SK-N-SH (cell line): Measurements from ENCODE around the gene IFNLR1. TPM values are rescaled to one million over a fixed set of nuclear protein-coding genes. Genes with fewer than 3 reads are reported as not detected.

ENCODE experiments used
- CTCF ChIA-PET: fragments of 300-600, 350-600 bp; formaldehyde crosslinking; extraction: SDS; loops from one replicate; lab custom pipeline; 2021; lab: Yijun Ruan, JAX
- POLR2A ChIA-PET: fragments of 350-600 bp; sonication (Branson Sonifier 250); formaldehyde crosslinking; extraction: SDS; loops from one replicate; lab custom pipeline; 2020; ENCODE audit warnings: antibody characterized with exemption, inconsistent platforms; lab: Yijun Ruan, JAX
- DNase-seq: peaks from one replicate; pipeline ENCODE4 v3.0.0; 2012
- H2AFZ ChIP-seq: fragments of 200-600 bp; sonication (generic); 2 replicates; pipeline ENCODE4 v1.8.1; 2016; ENCODE audit warnings: antibody characterized with exemption, mild to moderate bottlenecking, low read depth
- H3F3A ChIP-seq: fragments of 200-600 bp; sonication (generic); replicated peaks from 2 replicates; pipeline ENCODE3; 2016; ENCODE audit warnings: antibody characterized with exemption, mild to moderate bottlenecking; ENCODE audit not compliant: insufficient read depth
- H3K27ac ChIP-seq, 2 experiments: fragments of 200-500 bp in 1 of 2; fragments of 200-600 bp in 1 of 2; sonication (Bioruptor generic) in 1 of 2; sonication (generic), shearing (Covaris generic) in 1 of 2; 2 replicates each; pipeline versions ENCODE4 v1.5.1 to v1.6.1; 2014 to 2016; ENCODE audit warnings: low read depth in 2 of 2, inconsistent platforms in 1 of 2, low read length in 1 of 2, mild to moderate bottlenecking in 1 of 2, mixed read lengths in 1 of 2
- H3K27me3 ChIP-seq: fragments of 200-600 bp; sonication (generic), shearing (Covaris generic); 2 replicates; pipeline ENCODE4 v1.6.1; 2016; ENCODE audit warnings: mixed run types; ENCODE audit not compliant: insufficient read depth
- H3K36me3 ChIP-seq, 2 experiments: fragments of 200-500 bp in 1 of 2; fragments of 200-600 bp in 1 of 2; sonication (Bioruptor generic) in 1 of 2; sonication (generic) in 1 of 2; replicated peaks in 1 of 2; 2 replicates each; pipeline versions ENCODE3 to v1.5.1; 2014 to 2016; ENCODE audit warnings: low read length in 1 of 2, mild to moderate bottlenecking in 1 of 2; ENCODE audit not compliant: insufficient read depth in 2 of 2, control insufficient read depth in 1 of 2
- H3K4me1 ChIP-seq, 2 experiments: fragments of 200-500 bp in 1 of 2; fragments of 200-600 bp in 1 of 2; sonication (Bioruptor generic) in 1 of 2; sonication (generic), shearing (Covaris generic) in 1 of 2; 2 replicates each; pipeline versions ENCODE4 v1.5.1 to v1.6.1; 2014 to 2016; ENCODE audit warnings: low read depth in 1 of 2, low read length in 1 of 2, mixed run types in 1 of 2; ENCODE audit not compliant: insufficient read depth in 2 of 2, control insufficient read depth in 1 of 2
- H3K4me2 ChIP-seq: fragments of 200-600 bp; sonication (generic), shearing (Covaris generic); 2 replicates; pipeline ENCODE4 v1.6.1; 2017; ENCODE audit warnings: mixed run types
- H3K4me3 ChIP-seq, 2 experiments: fragments of 200-500 bp in 1 of 2; fragments of 200-600 bp in 1 of 2; sonication (Bioruptor generic) in 1 of 2; sonication (generic), shearing (Covaris generic) in 1 of 2; 2 replicates each; pipeline versions ENCODE4 v1.5.1 to v1.8.1; 2014 to 2016; ENCODE audit warnings: low read depth in 2 of 2, inconsistent platforms in 1 of 2, low read length in 1 of 2, mild to moderate bottlenecking in 1 of 2, mixed read lengths in 1 of 2, moderate library complexity in 1 of 2
- H3K79me2 ChIP-seq: fragments of 200-600 bp; sonication (generic); 2 replicates; pipeline ENCODE4 v1.8.1; 2017; ENCODE audit warnings: mild to moderate bottlenecking; ENCODE audit not compliant: insufficient read depth
- H3K9ac ChIP-seq: fragments of 200-600 bp; sonication (generic); 2 replicates; pipeline ENCODE4 v1.6.1; 2017; ENCODE audit warnings: mixed run types
- H3K9me2 ChIP-seq: fragments of 200-600 bp; sonication (generic); 2 replicates; pipeline ENCODE4 v1.6.1; 2017; ENCODE audit warnings: mixed run types
- H3K9me3 ChIP-seq: fragments of 200-600 bp; sonication (generic); 2 replicates; pipeline ENCODE4 v1.6.1; 2017; ENCODE audit warnings: mixed run types, mild to moderate bottlenecking, moderate library complexity
- H4K20me1 ChIP-seq: fragments of 200-600 bp; sonication (generic); 2 replicates; pipeline ENCODE4 v1.6.1; 2017; ENCODE audit warnings: mild to moderate bottlenecking, mixed run types; ENCODE audit not compliant: insufficient read depth
- ELF1 ChIP-seq: IDR thresholded peaks from 2 replicates; pipeline ENCODE4 v1.4.0; 2012
- EZH2phosphoT487 ChIP-seq: fragments of 200-600 bp; sonication (generic); IDR thresholded peaks from 2 replicates; pipeline ENCODE4 v1.6.1; 2017; ENCODE audit warnings: low read depth, mixed run types, mild to moderate bottlenecking, antibody characterized with exemption, moderate library complexity, borderline replicate concordance
- FOSL2 ChIP-seq: IDR thresholded peaks from 2 replicates; pipeline ENCODE4 v1.4.0; 2012; ENCODE audit warnings: low read depth, mild to moderate bottlenecking, moderate library complexity, borderline replicate concordance
- GATA2 ChIP-seq: sonication (generic); formaldehyde crosslinking; IDR thresholded peaks from 2 replicates; pipeline ENCODE4 v1.5.0; 2020; ENCODE audit warnings: mild to moderate bottlenecking, missing genetic modification reagents
- JUND ChIP-seq: IDR thresholded peaks from 2 replicates; pipeline ENCODE4 v1.4.0; 2012
- POLR2AphosphoS5 ChIP-seq: IDR thresholded peaks from 2 replicates; pipeline ENCODE4 v1.6.1; 2012; ENCODE audit warnings: low read depth, low read length
- RAD21 ChIP-seq: IDR thresholded peaks from 2 replicates; pipeline ENCODE4 v1.6.1; 2012; ENCODE audit warnings: mild to moderate bottlenecking, low read length
- SMC3 ChIP-seq: IDR thresholded peaks from 2 replicates; pipeline ENCODE4 v1.6.1; 2012; ENCODE audit warnings: low read depth, low read length, improper control_type of control experiment
- WGBS: methylation state at CpG from one replicate; pipeline ENCODE4 v1.1.6; 2017; ENCODE audit warnings: low lambda C conversion rate; 5-methylcytosine and 5-hydroxymethylcytosine counted together
- polyA plus RNA-seq, 3 experiments: library from polyadenylated mRNA; depleted of rRNA; stranded (reverse); fragments of >200 nt; gene quantifications; 2 replicates each; pipeline ENCODE4 v1.2.3, GENCODE V29; 2012
- TF ChIP-seq, protein P1 (sequence below): fragments of 200-600 bp; sonication (generic); IDR thresholded peaks from 2 replicates; pipeline ENCODE4 v1.6.1; 2017; ENCODE audit warnings: antibody characterized with exemption, mild to moderate bottlenecking, moderate library complexity
- TF ChIP-seq, protein P2 (sequence below): IDR thresholded peaks from 2 replicates; pipeline ENCODE4 v1.4.0; 2012; ENCODE audit warnings: low read depth, borderline replicate concordance

Gene IFNLR1
- polyA plus RNA-seq, 1 of the 3 experiments (the other 2 are of a cell fraction): 0.30 TPM

DNA sequence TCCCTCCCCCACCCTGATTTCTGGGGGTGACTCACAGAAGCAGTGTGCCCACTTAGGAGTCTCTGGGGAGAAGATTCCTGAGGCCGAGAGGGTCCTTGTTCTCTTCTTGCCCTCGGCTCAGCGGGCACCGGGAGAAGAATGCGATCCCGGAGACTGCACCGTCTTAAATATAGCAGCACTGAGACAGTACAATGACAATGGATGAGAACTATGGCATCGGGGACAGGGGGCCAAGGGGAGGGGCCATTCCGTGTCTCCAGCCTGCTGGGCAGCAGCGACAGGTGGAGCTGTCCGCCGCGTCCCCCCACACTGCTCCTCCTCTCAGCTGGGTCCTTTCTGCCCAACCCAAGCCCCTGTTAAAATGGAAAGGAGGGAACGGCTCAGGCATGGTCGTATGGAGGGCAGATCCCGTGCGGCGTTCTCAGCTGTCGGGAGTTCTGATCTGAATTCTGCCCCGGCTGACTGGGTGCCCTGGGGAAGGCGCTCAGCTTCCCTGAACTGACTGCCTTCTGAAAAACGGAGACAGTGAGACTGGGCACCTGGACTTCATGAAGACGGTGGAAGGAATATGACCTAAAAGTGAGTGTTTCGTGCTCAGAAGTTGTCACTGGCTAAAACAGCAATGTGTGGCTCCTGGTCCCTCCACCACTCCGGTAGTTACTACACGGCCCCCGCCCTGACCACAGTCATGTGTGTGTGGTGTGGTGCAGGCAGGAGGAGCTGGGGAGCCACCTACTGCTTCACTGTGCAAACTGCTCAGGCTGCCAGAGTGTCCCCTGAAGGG lies 74.9 kb downstream of the IFNLR1 start, which contains the start of gene MYOM3:
Gene MYOM3, minus strand, starts transcription at position 140 of the 784 bp plus-strand sequence. CDS start 3,499 bp downstream, outside the sequence.
- no peaks in the 10 kb centered on the region for H3K9me2 ChIP-seq
- no peak within 1 kb of the TSS; a peak in 1 of 4 replicates for H3K4me3 ChIP-seq
- H3K4me1 ChIP-seq: peaks cover 10 to 40% of the 10 kb centered on the region in 2 experiments; a peak in 2 of 4 replicates
- ChIA-PET POLR2A (interaction anchor here (1.6 kb wide), 1 partner anchor 10 kb away, joined by 7 read pairs; no protein-coding TSS in a partner anchor), CTCF (interaction anchor here (0.6 to 5.3 kb wide), 10 partner anchors 9 to 722 kb away, joined by 3 to 39 read pairs (median 5); no protein-coding TSS in a partner anchor)
- no peak within 1 kb of the TSS for H3K9ac ChIP-seq
- H3K27me3 ChIP-seq: no peaks in the 10 kb centered on the region; the same call in 1 of the 2 replicates
- H4K20me1 ChIP-seq: no peaks in the 10 kb centered on the region
- TF ChIP-seq SMC3: peak; percentile 53
- TF ChIP-seq RAD21: peak; percentile 67
- TF ChIP-seq, protein P1, sequence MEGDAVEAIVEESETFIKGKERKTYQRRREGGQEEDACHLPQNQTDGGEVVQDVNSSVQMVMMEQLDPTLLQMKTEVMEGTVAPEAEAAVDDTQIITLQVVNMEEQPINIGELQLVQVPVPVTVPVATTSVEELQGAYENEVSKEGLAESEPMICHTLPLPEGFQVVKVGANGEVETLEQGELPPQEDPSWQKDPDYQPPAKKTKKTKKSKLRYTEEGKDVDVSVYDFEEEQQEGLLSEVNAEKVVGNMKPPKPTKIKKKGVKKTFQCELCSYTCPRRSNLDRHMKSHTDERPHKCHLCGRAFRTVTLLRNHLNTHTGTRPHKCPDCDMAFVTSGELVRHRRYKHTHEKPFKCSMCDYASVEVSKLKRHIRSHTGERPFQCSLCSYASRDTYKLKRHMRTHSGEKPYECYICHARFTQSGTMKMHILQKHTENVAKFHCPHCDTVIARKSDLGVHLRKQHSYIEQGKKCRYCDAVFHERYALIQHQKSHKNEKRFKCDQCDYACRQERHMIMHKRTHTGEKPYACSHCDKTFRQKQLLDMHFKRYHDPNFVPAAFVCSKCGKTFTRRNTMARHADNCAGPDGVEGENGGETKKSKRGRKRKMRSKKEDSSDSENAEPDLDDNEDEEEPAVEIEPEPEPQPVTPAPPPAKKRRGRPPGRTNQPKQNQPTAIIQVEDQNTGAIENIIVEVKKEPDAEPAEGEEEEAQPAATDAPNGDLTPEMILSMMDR: peak; percentile 40
- no peak for TF ChIP-seq JUND
- no peak for TF ChIP-seq FOSL2
- no peaks in the 10 kb centered on the region for H3K79me2 ChIP-seq
- H3F3A ChIP-seq: no peaks in the 10 kb centered on the region
- DNase-seq: peak; percentile 47
- no peaks in the 10 kb centered on the region for H3K9me3 ChIP-seq
- H3K4me2 ChIP-seq: no peak within 1 kb of the TSS
- no peaks in the 10 kb centered on the region for H3K36me3 ChIP-seq
- WGBS: 83% methylated on average over 20 of the region's 27 CpGs
- peak within 1 kb of the TSS in 1 of 2 experiments; percentile 94; a peak in 2 of 4 replicates for H3K27ac ChIP-seq
- H2AFZ ChIP-seq: no peak within 1 kb of the TSS

- no peak overlapping the region for H3K4me2 ChIP-seq
- H3K9me2 ChIP-seq: no peaks in the 10 kb centered on the region
- no peaks in the 10 kb centered on the region for H3K79me2 ChIP-seq
- POLR2A ChIA-PET: interaction anchor here (0.5 to 1.6 kb wide), 2 partner anchors 9 to 629 kb away, joined by 3 to 7 read pairs; no protein-coding TSS in a partner anchor
- no peaks in the 10 kb centered on the region; the same call in 1 of the 2 replicates for H3K27me3 ChIP-seq
- WGBS: 79% methylated on average over 15 of the region's 20 CpGs
- no peaks in the 10 kb centered on the region for H3F3A ChIP-seq
- H3K4me1 ChIP-seq: peaks cover 10 to 42% of the 10 kb centered on the region in 2 experiments; a peak in 2 of 4 replicates
- H2AFZ ChIP-seq: no peak overlapping the region
- no peak overlapping the region for H3K9ac ChIP-seq
- peak; percentile 63 for DNase-seq
- no peaks in the 10 kb centered on the region for H3K36me3 ChIP-seq
- CTCF ChIA-PET: interaction anchor here (0.6 to 5.3 kb wide), 9 partner anchors 9 to 723 kb away, joined by 3 to 39 read pairs (median 5); no protein-coding TSS in a partner anchor
- no peak overlapping the region; a peak in 1 of 4 replicates for H3K4me3 ChIP-seq
- TF ChIP-seq ELF1 (no peak), EZH2phosphoT487 (no peak), SMC3 (no peak), POLR2AphosphoS5 (no peak), GATA2 (CRISPR knock-in tag) (peak; percentile 64)
- TF ChIP-seq, protein P2, sequence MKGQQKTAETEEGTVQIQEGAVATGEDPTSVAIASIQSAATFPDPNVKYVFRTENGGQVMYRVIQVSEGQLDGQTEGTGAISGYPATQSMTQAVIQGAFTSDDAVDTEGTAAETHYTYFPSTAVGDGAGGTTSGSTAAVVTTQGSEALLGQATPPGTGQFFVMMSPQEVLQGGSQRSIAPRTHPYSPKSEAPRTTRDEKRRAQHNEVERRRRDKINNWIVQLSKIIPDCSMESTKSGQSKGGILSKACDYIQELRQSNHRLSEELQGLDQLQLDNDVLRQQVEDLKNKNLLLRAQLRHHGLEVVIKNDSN: no peak
- H3K9me3 ChIP-seq: no peaks in the 10 kb centered on the region
- H4K20me1 ChIP-seq: no peaks in the 10 kb centered on the region
- H3K27ac ChIP-seq: peak overlapping the region in 1 of 2 experiments; percentile 94; a peak in 2 of 4 replicates
Measured at GRCh38 chr1:24111262-24111995, 75.7 kb downstream of the IFNLR1 start.
